Neural cell (in vitro differentiated cells): Measurements from ENCODE around the gene JMJD1C. TPM values are rescaled to one million over a fixed set of nuclear protein-coding genes. Genes with fewer than 3 reads are reported as not detected.

ENCODE experiments used
- H2AFZ ChIP-seq: fragments of 200-600, 300-800 bp; sonication (generic), shearing (Covaris generic); 2 replicates; pipeline ENCODE4 v1.6.0; 2014; ENCODE audit warnings: low read depth, mild to moderate bottlenecking, antibody characterized with exemption, low read length, moderate library complexity
- H3F3A ChIP-seq: fragments of 200-600 bp; shearing (Covaris generic); 2 replicates; pipeline ENCODE4 v1.6.1; 2016; ENCODE audit warnings: mild to moderate bottlenecking, moderate library complexity, mixed read lengths, antibody characterized with exemption, low read length; ENCODE audit not compliant: insufficient read depth, poor library complexity, severe bottlenecking
- H3K27ac ChIP-seq: fragments of 200-600, 300-800 bp; sonication (generic), shearing (Covaris generic); 2 replicates; pipeline ENCODE4 v1.5.1; 2014; ENCODE audit warnings: mild to moderate bottlenecking, low read length, moderate library complexity
- H3K27me3 ChIP-seq: fragments of 300-800, 200-600 bp; sonication (generic), shearing (Covaris generic); 2 replicates; pipeline ENCODE4 v1.6.0; 2014; ENCODE audit warnings: mild to moderate bottlenecking, low read depth, low read length, moderate library complexity; ENCODE audit not compliant: insufficient read depth
- H3K36me3 ChIP-seq: fragments of 300-800, 200-600 bp; sonication (generic), shearing (Covaris generic); 2 replicates; pipeline ENCODE4 v1.5.1; 2014; ENCODE audit warnings: mild to moderate bottlenecking, antibody characterized with exemption, low read length, moderate library complexity; ENCODE audit not compliant: insufficient read depth
- H3K4me2 ChIP-seq: fragments of 300-800, 200-600 bp; sonication (generic), shearing (Covaris generic); 2 replicates; pipeline ENCODE4 v1.6.0; 2014; ENCODE audit warnings: mild to moderate bottlenecking, low read length
- H3K4me3 ChIP-seq: fragments of 300-800, 200-600 bp; sonication (generic), shearing (Covaris generic); 2 replicates; pipeline ENCODE4 v1.5.1; 2014; ENCODE audit warnings: mild to moderate bottlenecking, low read length, moderate library complexity
- H3K79me2 ChIP-seq: fragments of 200-600 bp; shearing (Covaris generic); replicated peaks from 2 replicates; pipeline ENCODE4 v1.6.0; 2014; ENCODE audit warnings: mild to moderate bottlenecking, low read length, moderate library complexity; ENCODE audit not compliant: insufficient read depth
- H3K9ac ChIP-seq: fragments of 300-800, 200-600 bp; sonication (generic), shearing (Covaris generic); 2 replicates; pipeline ENCODE4 v1.6.1; 2016; ENCODE audit warnings: mild to moderate bottlenecking, low read length, mixed read lengths
- H3K9me2 ChIP-seq: fragments of 200-600 bp; shearing (Covaris generic); 2 replicates; pipeline ENCODE4 v1.6.1; 2016; ENCODE audit warnings: mild to moderate bottlenecking, low read length, mixed read lengths; ENCODE audit not compliant: insufficient read depth
- H3K9me3 ChIP-seq: fragments of 200-600, 300-800 bp; sonication (generic), shearing (Covaris generic); 2 replicates; pipeline ENCODE4 v1.6.1; 2016; ENCODE audit warnings: mild to moderate bottlenecking, mixed run types, low read length, moderate library complexity, mixed read lengths
- H4K20me1 ChIP-seq: fragments of 200-600 bp; shearing (Covaris generic); 2 replicates; pipeline ENCODE4 v1.6.1; 2016; ENCODE audit warnings: mild to moderate bottlenecking, mixed run types; ENCODE audit not compliant: insufficient read depth
- CTCF ChIP-seq: fragments of 450-650 bp; IDR thresholded peaks from 2 replicates; pipeline ENCODE4 v1.5.1; 2014; ENCODE audit warnings: antibody characterized with exemption, mild to moderate bottlenecking, moderate library complexity; ENCODE audit not compliant: poor library complexity, severe bottlenecking
- EP300 ChIP-seq: fragments of 450-650 bp; conservative IDR thresholded peaks from 2 replicates; pipeline ENCODE4 v1.6.1; 2014; ENCODE audit warnings: antibody characterized with exemption, mild to moderate bottlenecking, moderate library complexity; ENCODE audit not compliant: poor library complexity, severe bottlenecking
- EZH2 ChIP-seq: fragments of 200-600, 300-800 bp; shearing (Covaris generic), sonication (generic); IDR thresholded peaks from 2 replicates; pipeline ENCODE4 v1.6.1; 2014; ENCODE audit warnings: antibody characterized with exemption, low read length, borderline replicate concordance, mild to moderate bottlenecking; ENCODE audit not compliant: insufficient read depth, poor library complexity, severe bottlenecking
- MXI1 ChIP-seq: fragments of 450-650 bp; conservative IDR thresholded peaks from 2 replicates; pipeline ENCODE4 v1.6.1; 2014; ENCODE audit warnings: antibody characterized with exemption, mild to moderate bottlenecking; ENCODE audit not compliant: poor library complexity, severe bottlenecking
- POLR2AphosphoS5 ChIP-seq: IDR thresholded peaks from 2 replicates; pipeline ENCODE4 v1.6.1; 2012
- RAD21 ChIP-seq: fragments of 450-650 bp; conservative IDR thresholded peaks from 2 replicates; pipeline ENCODE4 v1.6.1; 2014; ENCODE audit warnings: antibody characterized with exemption, mild to moderate bottlenecking, moderate library complexity
- REST ChIP-seq: IDR thresholded peaks from 2 replicates; pipeline ENCODE4 v1.6.1; 2012; ENCODE audit warnings: borderline replicate concordance
- SMC3 ChIP-seq: fragments of 450-650 bp; conservative IDR thresholded peaks from 2 replicates; pipeline ENCODE4 v1.6.1; 2014; ENCODE audit warnings: antibody characterized with exemption, mild to moderate bottlenecking, moderate library complexity; ENCODE audit not compliant: poor library complexity
- TAF1 ChIP-seq: IDR thresholded peaks from 2 replicates; pipeline ENCODE4 v1.6.1; 2012; ENCODE audit warnings: low read depth
- polyA plus RNA-seq: library from polyadenylated mRNA; depleted of rRNA; stranded (reverse); fragments of >200 nt; gene quantifications from 2 replicates; pipeline ENCODE4 v1.2.3, GENCODE V29; 2014

JMJD1C gene
- polyA plus RNA-seq, 1 donor from 2014 or later: 108 TPM

GRCh38 chr10:63256009-63256773 is 209.6 kb downstream of the JMJD1C start:
- H4K20me1 ChIP-seq: no peaks in the 10 kb centered on the region
- H2AFZ ChIP-seq: no peak overlapping the region
- H3K79me2 ChIP-seq: peaks cover 25% of the 10 kb centered on the region
- no peak overlapping the region for H3K9ac ChIP-seq
- H3K27me3 ChIP-seq: no peaks in the 10 kb centered on the region
- H3K36me3 ChIP-seq: peaks cover 6% of the 10 kb centered on the region
- no peaks in the 10 kb centered on the region for H3F3A ChIP-seq
- no peaks in the 10 kb centered on the region for H3K9me3 ChIP-seq
- TF ChIP-seq REST: no peak
- no peak for TF ChIP-seq CTCF
- no peak for TF ChIP-seq TAF1
- TF ChIP-seq SMC3: no peak
- H3K9me2 ChIP-seq: no peaks in the 10 kb centered on the region
- H3K4me2 ChIP-seq: no peak overlapping the region
- H3K27ac ChIP-seq: no peak overlapping the region
- no peak overlapping the region for H3K4me3 ChIP-seq

- Histone ChIP-seq H4K20me1 (no peaks in the 10 kb centered on the region), H3K9ac (no peak overlapping the region), H3K27me3 (no peaks in the 10 kb centered on the region), H3F3A (no peaks in the 10 kb centered on the region), H3K79me2 (peaks cover 32% of the 10 kb centered on the region), H3K4me3 (no peak overlapping the region), H3K4me2 (no peak overlapping the region), H3K9me2 (no peaks in the 10 kb centered on the region), H3K9me3 (no peaks in the 10 kb centered on the region), H3K27ac (no peak overlapping the region), H2AFZ (no peak overlapping the region), H3K36me3 (peaks cover 6% of the 10 kb centered on the region)
- no peak for TF ChIP-seq POLR2AphosphoS5
- TF ChIP-seq REST: no peak
- TF ChIP-seq MXI1: no peak
- TF ChIP-seq EZH2: no peak
- no peak for TF ChIP-seq CTCF
- no peak for TF ChIP-seq SMC3
- TF ChIP-seq RAD21: no peak
- no peak for TF ChIP-seq EP300
- no peak for TF ChIP-seq TAF1
These were observed 210.5 kb downstream of the JMJD1C start for GRCh38 chr10:63255316-63255715.
